ENCODE measurements around the gene COG2. TPM values are rescaled to one million over a fixed set of nuclear protein-coding genes. Genes with fewer than 3 reads are reported as not detected.
"Not testable (repeated sequence)": the region's sequence is repeated elsewhere in the genome, so short reads cannot be mapped to it uniquely, and the experiment has no call there.

The COG2 gene, protein sequence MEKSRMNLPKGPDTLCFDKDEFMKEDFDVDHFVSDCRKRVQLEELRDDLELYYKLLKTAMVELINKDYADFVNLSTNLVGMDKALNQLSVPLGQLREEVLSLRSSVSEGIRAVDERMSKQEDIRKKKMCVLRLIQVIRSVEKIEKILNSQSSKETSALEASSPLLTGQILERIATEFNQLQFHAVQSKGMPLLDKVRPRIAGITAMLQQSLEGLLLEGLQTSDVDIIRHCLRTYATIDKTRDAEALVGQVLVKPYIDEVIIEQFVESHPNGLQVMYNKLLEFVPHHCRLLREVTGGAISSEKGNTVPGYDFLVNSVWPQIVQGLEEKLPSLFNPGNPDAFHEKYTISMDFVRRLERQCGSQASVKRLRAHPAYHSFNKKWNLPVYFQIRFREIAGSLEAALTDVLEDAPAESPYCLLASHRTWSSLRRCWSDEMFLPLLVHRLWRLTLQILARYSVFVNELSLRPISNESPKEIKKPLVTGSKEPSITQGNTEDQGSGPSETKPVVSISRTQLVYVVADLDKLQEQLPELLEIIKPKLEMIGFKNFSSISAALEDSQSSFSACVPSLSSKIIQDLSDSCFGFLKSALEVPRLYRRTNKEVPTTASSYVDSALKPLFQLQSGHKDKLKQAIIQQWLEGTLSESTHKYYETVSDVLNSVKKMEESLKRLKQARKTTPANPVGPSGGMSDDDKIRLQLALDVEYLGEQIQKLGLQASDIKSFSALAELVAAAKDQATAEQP
- 10 to 100 TPM; 41.0 to 42.4 TPM for total RNA-seq

DNA sequence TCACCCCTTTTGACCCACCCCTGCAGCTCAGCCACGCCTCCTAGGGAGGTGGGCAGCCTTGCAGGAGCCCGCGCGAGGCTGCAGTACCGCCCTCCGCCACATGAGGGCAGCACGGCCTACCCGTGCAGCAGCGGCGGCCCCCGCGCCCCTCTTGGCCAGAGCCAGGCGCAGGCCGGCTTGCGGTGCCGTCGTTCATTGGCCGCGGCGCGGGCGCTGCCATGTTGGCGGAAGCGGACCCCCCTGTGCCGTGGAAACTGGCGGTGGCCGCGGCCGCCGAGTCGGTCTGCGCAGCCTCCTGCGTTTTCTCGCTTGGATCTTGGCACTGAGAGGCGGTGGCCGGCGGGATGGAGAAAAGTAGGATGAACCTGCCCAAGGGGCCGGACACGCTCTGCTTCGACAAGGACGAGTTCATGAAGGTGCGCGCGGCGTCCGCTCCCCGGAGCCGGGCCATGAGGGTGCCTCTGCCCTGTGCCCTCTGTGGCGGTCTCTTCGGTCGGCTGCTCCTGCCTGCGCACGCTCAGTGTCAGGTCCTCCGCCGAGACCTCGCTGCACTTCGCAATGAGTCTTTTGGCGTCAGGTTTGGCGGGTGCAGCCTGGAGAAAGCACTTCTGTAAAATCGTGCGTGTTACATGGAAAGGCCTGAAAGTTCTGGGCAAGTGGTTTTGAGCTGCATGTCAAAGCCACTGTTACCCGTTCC, at the start of gene COG2:
COG2 (plus strand) TSS at position 219 of the 697 bp plus-strand sequence; CDS start at position 345, 126 bp downstream.
- CTCF ChIA-PET: interaction anchor here (0.6 to 1.4 kb wide), 2 partner anchors 18 to 250 kb away, joined by 4 read pairs; no protein-coding TSS in a partner anchor
- POLR2A ChIA-PET: no interaction called here

GRCh38 chr1:230592848-230593414, 49.4 kb upstream of the COG2 start:
- ChIA-PET CTCF (no interaction called here), POLR2A (no interaction called here)

- CTCF ChIA-PET: no interaction called here
- POLR2A ChIA-PET: no interaction called here
These were observed 48.0 kb upstream of the COG2 start for GRCh38 chr1:230594214-230594773.

- CTCF ChIA-PET: no interaction called here
- POLR2A ChIA-PET: no interaction called here
These were observed 47.1 kb upstream of the COG2 start for GRCh38 chr1:230595181-230595580.

- ChIA-PET POLR2A (no interaction called here), CTCF (no interaction called here)
These were observed 46.0 kb upstream of the COG2 start for GRCh38 chr1:230596306-230596705.

DNA sequence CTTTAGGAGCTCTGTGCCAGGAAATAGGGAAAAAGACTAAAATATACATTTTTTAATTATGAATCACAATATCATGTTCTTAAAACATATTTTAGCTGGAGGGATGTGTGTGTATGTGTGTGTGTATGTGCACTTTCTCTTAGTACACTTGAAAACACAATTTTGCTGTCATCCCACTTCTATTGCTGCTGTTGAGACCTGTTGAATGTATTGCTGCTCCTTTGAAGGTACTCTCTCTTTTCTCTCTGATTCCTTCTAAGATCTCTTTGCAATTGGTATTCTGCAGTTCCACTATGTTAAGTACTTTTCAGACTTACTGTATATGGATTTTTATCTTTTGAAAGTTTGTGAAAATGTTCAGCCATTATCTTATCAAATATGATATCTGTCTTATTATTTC, 43.5 kb upstream of the COG2 start:
- POLR2A ChIA-PET: no interaction called here
- CTCF ChIA-PET: no interaction called here

GRCh38 chr1:230599926-230600656, 42.2 kb upstream of the COG2 start:
- ChIA-PET POLR2A (no interaction called here), CTCF (no interaction called here)

GRCh38 chr1:230600657-230601400, 41.5 kb upstream of the COG2 start:
- POLR2A ChIA-PET, CTCF ChIA-PET: not testable (repeated sequence)

GRCh38 chr1:230609208-230609607, 33.1 kb upstream of the COG2 start:
- CTCF ChIA-PET: no interaction called here

DNA sequence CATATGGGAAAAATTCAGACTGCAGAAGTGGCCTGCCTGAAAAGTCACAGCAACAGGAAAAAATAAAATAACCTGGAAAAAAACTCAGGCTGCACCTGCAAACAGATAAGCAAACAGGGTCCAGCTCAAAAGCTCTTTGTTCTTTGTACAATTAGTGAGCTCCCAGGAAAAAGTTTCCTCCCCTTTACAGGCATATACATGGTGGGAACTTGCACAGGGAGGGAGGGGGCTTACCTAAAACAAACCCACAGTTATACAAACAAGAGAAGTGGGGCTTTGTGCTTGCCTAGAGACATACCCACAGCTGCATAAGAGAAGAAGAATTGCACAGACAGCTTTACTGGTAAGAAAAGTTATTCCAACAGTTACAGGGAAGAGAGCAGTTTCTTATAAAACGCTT, 31.7 kb upstream of the COG2 start:
- POLR2A ChIA-PET: no interaction called here
- CTCF ChIA-PET: no interaction called here

More at GRCh38 chr1:230609208-230609607, 33.1 kb upstream of the COG2 start:
- POLR2A ChIA-PET: no interaction called here

- ChIA-PET POLR2A (no interaction called here), CTCF (no interaction called here)
These were observed 31.0 kb upstream of the COG2 start for GRCh38 chr1:230611128-230611877.

DNA sequence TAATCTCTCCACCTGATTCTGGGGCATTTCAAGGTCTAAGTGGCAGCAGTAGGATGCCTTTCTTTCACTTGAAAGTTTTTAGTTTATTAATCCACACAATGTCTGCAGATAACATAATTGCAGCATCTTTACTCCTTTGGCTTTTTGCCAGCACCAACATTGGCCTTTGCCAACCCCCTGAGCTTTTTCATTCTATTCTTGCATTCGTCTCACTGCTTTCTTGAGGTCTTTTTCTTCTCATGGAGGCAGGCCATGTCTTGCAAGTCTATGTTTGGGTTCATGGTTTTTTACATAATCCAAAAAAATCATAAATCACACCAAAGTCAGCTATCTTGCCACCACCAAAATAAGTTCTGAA, 30.4 kb upstream of the COG2 start:
- CTCF ChIA-PET: no interaction called here

GRCh38 chr1:230612651-230613050, 29.6 kb upstream of the COG2 start:
- ChIA-PET POLR2A (no interaction called here), CTCF (no interaction called here)

More for the DNA sequence above, 30.4 kb upstream of the COG2 start:
- POLR2A ChIA-PET: no interaction called here

GRCh38 chr1:230614121-230614520, 28.2 kb upstream of the COG2 start:
- ChIA-PET CTCF (no interaction called here), POLR2A (no interaction called here)

DNA sequence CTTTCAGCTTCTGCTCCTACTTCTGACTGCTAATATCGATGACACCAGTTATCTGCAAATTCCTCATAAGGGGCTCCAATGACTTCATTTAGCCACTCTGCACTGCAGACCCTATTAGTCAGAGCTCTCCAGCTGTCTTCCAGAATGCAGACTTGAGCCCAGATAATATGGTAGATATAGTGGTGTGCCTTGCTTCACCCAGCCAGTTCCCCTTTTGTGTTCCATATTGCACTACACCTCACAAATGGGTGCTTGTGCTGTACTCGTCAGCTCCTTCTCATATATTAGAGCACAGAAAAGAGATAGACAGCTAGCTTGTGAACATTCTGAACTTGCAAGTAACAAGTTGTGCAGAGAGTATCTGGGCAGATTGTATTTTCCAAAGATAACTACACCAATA, 23.7 kb upstream of the COG2 start:
- ChIA-PET CTCF (no interaction called here), POLR2A (no interaction called here)

DNA sequence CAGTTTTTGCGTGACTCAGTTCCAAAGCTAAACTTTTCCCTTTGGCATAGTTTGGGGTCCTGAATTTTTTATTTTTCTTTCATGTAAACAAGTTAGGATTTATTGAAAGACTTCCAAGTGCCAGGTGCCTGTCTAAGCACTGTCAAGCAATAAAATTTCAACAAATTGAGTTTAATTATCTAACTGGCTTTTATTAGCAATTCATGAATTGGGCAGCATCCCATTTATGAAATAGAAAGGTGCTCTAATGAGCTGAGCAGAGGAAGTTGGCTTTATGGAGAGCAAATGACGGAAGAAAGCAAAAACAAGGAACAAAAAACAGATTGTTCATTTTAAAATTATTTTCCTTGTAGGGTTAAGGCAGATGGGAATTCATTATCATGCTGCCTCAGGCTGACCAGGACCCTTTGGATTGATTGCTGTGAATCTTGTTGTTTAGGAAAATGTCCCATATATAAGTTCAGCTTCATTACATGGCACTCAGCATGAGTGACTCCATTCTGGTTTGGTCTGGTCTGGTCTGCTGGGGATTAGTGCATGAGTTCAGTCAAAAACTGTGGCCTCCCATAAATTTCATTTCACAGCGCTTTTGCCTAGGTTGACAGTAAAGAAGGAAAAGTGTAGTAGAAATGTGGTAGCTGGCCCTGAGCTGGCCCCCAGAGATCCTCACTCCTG, 21.5 kb upstream of the COG2 start:
- ChIA-PET CTCF (no interaction called here), POLR2A (no interaction called here)

DNA sequence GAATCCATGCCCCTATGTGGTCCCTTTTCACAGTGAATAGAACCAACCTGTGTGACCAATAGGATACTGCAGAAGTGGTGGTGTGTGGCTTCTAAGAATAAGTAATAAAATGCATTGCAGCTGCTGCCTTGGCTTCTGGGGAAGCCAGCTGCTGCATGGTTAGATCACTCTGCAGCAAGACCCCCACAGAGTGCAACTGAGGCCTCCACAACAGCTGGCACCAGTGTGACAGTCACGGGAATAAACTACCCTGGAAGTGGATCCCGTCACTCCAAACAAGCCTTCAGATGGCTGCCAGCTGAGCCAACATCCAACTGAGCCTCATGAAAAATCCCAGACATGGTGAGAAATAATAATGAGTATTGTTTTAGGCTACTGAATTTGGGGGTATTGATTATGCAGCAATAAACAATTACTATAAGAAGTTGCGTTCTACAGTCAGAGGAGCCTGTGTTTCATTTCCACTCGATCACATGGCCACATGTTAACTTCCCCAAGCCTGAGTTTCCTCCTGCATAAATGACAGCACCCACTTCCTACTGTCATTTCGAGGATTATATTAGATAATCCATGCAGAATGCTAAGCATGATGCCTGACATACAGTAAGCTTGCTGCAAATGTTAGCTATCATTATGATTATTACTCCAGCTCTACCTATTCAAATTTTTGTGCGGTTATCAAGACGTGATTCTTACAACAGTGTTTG, 20.8 kb upstream of the COG2 start:
- POLR2A ChIA-PET: no interaction called here
- CTCF ChIA-PET: no interaction called here
